GM12892 (cell line): Measurements from ENCODE around the gene TCF12.

Experiments
- POLR2A ChIP-seq: IDR thresholded peaks from 2 replicates; pipeline ENCODE4 v1.6.1; 2011; ENCODE audit warnings: low read depth, low read length, control low read depth
- POLR2AphosphoS5 ChIP-seq: IDR thresholded peaks from 2 replicates; pipeline ENCODE4 v1.6.1; 2011; ENCODE audit warnings: low read depth, low read length, control low read depth
- TAF1 ChIP-seq: IDR thresholded peaks from 2 replicates; pipeline ENCODE4 v1.6.1; 2011; ENCODE audit warnings: low read depth, mild to moderate bottlenecking, control low read depth, low read length, borderline replicate concordance

DNA sequence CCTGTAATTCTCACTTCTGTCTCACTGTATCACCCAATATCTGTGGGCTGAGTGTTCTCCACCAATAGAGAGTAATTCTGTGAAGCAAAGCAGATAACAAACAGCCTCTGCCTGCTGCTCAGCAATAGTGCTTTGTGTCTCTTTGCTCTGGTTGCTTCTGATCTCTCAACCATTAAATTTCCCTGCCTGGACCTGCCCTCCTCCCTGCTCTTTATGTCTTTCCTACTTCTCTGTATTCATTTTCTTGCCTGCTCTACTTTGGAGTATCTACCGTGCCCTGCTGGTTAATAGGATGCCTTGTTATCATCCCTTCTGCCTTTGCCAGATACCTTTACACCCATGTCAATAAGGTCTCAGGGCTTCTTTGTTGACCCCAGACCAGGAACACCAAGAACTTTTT is 355.0 kb downstream of the TCF12 start:
- no peak for TF ChIP-seq POLR2AphosphoS5
- TF ChIP-seq POLR2A = no peak
- no peak for TF ChIP-seq TAF1
